ENCODE results near the gene BCAS3.

The BCAS3 gene

GRCh38 chr17:61200339-61200715, 522.7 kb downstream of the BCAS3 start:
- Histone ChIP-seq H3K9me2 (replicated peaks; ENCODE audit: control insufficient read depth, low read length) (no peaks in the 10 kb centered on the region), H3K79me2 (ENCODE audit: control insufficient read depth, low read length) (no peaks in the 10 kb centered on the region), H3K4me2 (ENCODE audit: low read length) (no peak overlapping the region), H3K27ac (ENCODE audit: low read depth, low read length) (no peak overlapping the region), H3F3A (ENCODE audit: control insufficient read depth, insufficient read depth) (no peaks in the 10 kb centered on the region), H3K9me3 (ENCODE audit: control insufficient read depth, insufficient read depth, low read length) (no peaks in the 10 kb centered on the region), H3K4me3 (ENCODE audit: low read length) (no peak overlapping the region), H3K36me3 (ENCODE audit: control insufficient read depth, low read length) (no peaks in the 10 kb centered on the region), H3K4me1 (ENCODE audit: control insufficient read depth, low read length) (no peaks in the 10 kb centered on the region), H4K20me1 (ENCODE audit: control insufficient read depth, insufficient read depth, low read depth, low read length) (no peaks in the 10 kb centered on the region), H3K27me3 (ENCODE audit: control insufficient read depth, low read length) (0 out of 2 replicates have a peak, but pooled peaks cover 6% of the 10 kb centered on the region)
- TF ChIP-seq CTCF (IDR thresholded peaks at IDR 0.05; ENCODE audit: low read depth, low read length, poor library complexity, severe bottlenecking) (no peak), EZH2phosphoT487 (IDR thresholded peaks at IDR 0.05; ENCODE audit: borderline replicate concordance, low read length) (no peak)

GRCh38 chr17:61201211-61201610, 523.6 kb downstream of the BCAS3 start:
- no peak overlapping the region for H3K4me3 ChIP-seq (ENCODE audit: low read length)
- no peaks in the 10 kb centered on the region for H4K20me1 ChIP-seq (ENCODE audit: control insufficient read depth, insufficient read depth, low read depth, low read length)
- H3K4me1 ChIP-seq (ENCODE audit: control insufficient read depth, low read length) = no peaks in the 10 kb centered on the region
- H3K9me2 ChIP-seq (replicated peaks; ENCODE audit: control insufficient read depth, low read length) = no peaks in the 10 kb centered on the region
- no peak overlapping the region for H3K27ac ChIP-seq (ENCODE audit: low read depth, low read length)
- H3K79me2 ChIP-seq (ENCODE audit: control insufficient read depth, low read length) = no peaks in the 10 kb centered on the region
- no peaks in the 10 kb centered on the region for H3K36me3 ChIP-seq (ENCODE audit: control insufficient read depth, low read length)
- no peak for TF ChIP-seq EZH2phosphoT487 (IDR thresholded peaks at IDR 0.05; ENCODE audit: borderline replicate concordance, low read length)
- TF ChIP-seq CTCF (IDR thresholded peaks at IDR 0.05; ENCODE audit: low read depth, low read length, poor library complexity, severe bottlenecking) = no peak
- no peaks in the 10 kb centered on the region for H3F3A ChIP-seq (ENCODE audit: control insufficient read depth, insufficient read depth)
- no peaks in the 10 kb centered on the region for H3K9me3 ChIP-seq (ENCODE audit: control insufficient read depth, insufficient read depth, low read length)
- H3K27me3 ChIP-seq (ENCODE audit: control insufficient read depth, low read length) = 0 out of 2 replicates have a peak, but pooled peaks cover 6% of the 10 kb centered on the region
- H3K4me2 ChIP-seq (ENCODE audit: low read length) = no peak overlapping the region

GRCh38 chr17:61202564-61202963, 524.9 kb downstream of the BCAS3 start:
- Histone ChIP-seq H3K4me3 (ENCODE audit: low read length) (no peak overlapping the region), H3F3A (ENCODE audit: control insufficient read depth, insufficient read depth) (no peaks in the 10 kb centered on the region), H4K20me1 (ENCODE audit: control insufficient read depth, insufficient read depth, low read depth, low read length) (no peaks in the 10 kb centered on the region), H3K9me3 (ENCODE audit: control insufficient read depth, insufficient read depth, low read length) (no peaks in the 10 kb centered on the region), H3K27ac (ENCODE audit: low read depth, low read length) (no peak overlapping the region), H3K4me1 (ENCODE audit: control insufficient read depth, low read length) (no peaks in the 10 kb centered on the region), H3K4me2 (ENCODE audit: low read length) (no peak overlapping the region), H3K79me2 (ENCODE audit: control insufficient read depth, low read length) (no peaks in the 10 kb centered on the region), H3K36me3 (ENCODE audit: control insufficient read depth, low read length) (no peaks in the 10 kb centered on the region), H3K9me2 (replicated peaks; ENCODE audit: control insufficient read depth, low read length) (no peaks in the 10 kb centered on the region), H3K27me3 (ENCODE audit: control insufficient read depth, low read length) (peaks cover 2% of the 10 kb centered on the region; the same call in 1 of the 2 replicates)
- TF ChIP-seq CTCF (IDR thresholded peaks at IDR 0.05; ENCODE audit: low read depth, low read length, poor library complexity, severe bottlenecking) (no peak), EZH2phosphoT487 (IDR thresholded peaks at IDR 0.05; ENCODE audit: borderline replicate concordance, low read length) (no peak)

Measured in DOHH2 (cell line).